Mucosa of stomach (tissue), 1 donor: ENCODE measurements around the gene NDST1.

Source experiments
- H3K27me3 ChIP-seq: one replicate; pipeline ENCODE4 v1.7.0; 2013; ENCODE audit warnings: mild to moderate bottlenecking, low read length; ENCODE audit not compliant: control insufficient read depth, insufficient read depth
- H3K36me3 ChIP-seq: one replicate; pipeline ENCODE4 v1.7.0; 2013; ENCODE audit warnings: low read length; ENCODE audit not compliant: control insufficient read depth, insufficient read depth
- H3K4me1 ChIP-seq: one replicate; pipeline ENCODE4 v1.7.0; 2013; ENCODE audit warnings: mild to moderate bottlenecking, low read length; ENCODE audit not compliant: control insufficient read depth, insufficient read depth
- H3K4me3 ChIP-seq: one replicate; pipeline ENCODE4 v1.7.0; 2013; ENCODE audit warnings: low read length
- H3K9ac ChIP-seq: one replicate; pipeline ENCODE4 v1.7.0; 2013; ENCODE audit warnings: mild to moderate bottlenecking, low read length, moderate library complexity
- H3K9me3 ChIP-seq: one replicate; pipeline ENCODE4 v1.7.0; 2013; ENCODE audit warnings: mild to moderate bottlenecking, low read length, moderate library complexity; ENCODE audit not compliant: control insufficient read depth
- donor health status: Pancreatic carcinoma.

NDST1 gene

DNA sequence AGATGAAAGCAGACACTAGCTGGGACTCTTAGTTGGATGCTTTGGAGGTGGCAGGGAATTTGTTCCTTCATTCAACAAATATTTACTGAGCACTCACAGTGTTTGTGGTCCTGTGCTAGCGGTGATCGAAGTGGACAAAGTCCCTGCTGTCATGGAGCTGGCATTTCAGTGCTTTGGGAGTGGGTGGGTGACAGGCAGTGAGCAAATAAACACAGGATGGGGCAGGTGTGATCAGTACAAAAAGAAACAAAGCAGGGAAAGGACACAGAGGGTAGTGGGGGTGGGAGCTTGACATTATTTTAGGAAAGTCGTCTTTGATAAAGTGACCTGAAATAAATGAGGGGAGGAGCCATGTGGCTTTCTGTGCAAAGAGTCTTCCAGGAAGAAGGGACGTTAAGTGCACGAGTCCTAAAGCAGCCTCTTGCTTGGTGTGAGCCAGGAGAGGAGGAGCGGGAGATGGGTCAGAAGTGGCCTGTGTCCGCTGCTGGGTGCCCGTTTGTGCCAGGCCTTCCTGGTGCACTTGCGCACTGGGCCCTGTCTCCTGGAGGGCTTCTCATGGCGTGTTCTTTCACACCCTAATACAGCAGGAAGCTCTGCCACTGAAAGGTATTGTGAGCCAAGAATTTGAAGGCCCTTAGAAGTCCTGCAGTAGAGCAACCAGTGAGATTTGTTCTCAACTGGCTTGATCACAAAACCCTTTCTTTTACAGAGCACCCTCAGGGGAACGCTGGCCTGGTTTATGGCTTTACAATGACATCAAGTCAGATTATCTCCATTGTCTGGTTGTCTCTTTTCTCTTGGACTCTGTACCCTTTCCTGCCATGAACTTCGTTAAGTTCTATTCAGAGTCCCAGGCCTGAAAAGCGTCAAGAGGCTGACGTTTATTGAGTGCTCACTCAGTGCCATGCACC lies 14.8 kb downstream of the NDST1 start:
- H3K4me1 ChIP-seq: peaks cover 50% of the 10 kb centered on the region
- no peaks in the 10 kb centered on the region for H3K9me3 ChIP-seq
- H3K9ac ChIP-seq: no peak overlapping the region
- H3K36me3 ChIP-seq: no peaks in the 10 kb centered on the region
- no peaks in the 10 kb centered on the region for H3K27me3 ChIP-seq
- H3K4me3 ChIP-seq: no peak overlapping the region

DNA sequence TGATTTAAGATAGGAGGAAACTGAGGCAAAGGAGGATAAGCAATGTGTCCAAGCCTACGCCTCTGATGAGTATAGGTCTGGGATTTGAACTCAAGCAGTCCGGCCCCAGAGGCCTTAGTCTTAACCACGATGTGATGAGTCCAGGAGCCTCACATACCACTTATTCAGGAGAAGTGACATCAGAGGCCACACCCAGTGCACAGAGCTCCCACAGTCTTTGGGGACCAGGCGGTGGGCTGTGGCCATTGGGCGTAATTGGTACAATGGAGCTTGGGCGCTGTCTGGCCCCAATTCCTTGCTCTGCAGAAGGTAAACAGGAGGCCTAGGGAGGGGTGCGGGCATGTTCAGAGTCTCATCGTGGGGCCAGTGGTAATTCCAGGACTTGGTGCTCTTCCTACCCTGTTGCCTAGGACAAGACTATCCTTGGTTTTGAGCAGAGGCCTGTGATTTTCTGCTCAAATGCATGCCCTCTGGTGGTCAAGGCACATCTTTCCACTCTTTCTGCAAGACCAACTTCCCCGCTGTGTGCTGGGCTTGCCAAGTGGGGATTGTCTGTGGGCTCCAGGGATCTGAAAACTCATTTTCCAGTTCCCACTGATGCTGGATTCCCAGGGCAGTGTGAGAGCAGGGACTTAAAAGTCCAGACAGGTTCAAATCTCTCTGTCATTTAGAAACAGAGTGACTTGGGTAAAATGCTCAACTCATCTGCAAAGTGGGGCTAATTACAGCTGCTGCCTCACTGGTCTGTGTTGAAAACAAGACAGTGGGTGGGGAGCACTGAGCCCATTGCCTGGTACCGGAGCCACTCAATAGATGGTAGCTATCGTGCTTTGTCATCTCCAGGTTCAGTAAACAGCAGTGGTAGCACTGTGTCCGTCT lies 15.8 kb downstream of the NDST1 start:
- Histone ChIP-seq H3K4me1 (peaks cover 41% of the 10 kb centered on the region), H3K4me3 (no peak overlapping the region), H3K9me3 (no peaks in the 10 kb centered on the region), H3K27me3 (no peaks in the 10 kb centered on the region), H3K36me3 (no peaks in the 10 kb centered on the region), H3K9ac (no peak overlapping the region)

DNA sequence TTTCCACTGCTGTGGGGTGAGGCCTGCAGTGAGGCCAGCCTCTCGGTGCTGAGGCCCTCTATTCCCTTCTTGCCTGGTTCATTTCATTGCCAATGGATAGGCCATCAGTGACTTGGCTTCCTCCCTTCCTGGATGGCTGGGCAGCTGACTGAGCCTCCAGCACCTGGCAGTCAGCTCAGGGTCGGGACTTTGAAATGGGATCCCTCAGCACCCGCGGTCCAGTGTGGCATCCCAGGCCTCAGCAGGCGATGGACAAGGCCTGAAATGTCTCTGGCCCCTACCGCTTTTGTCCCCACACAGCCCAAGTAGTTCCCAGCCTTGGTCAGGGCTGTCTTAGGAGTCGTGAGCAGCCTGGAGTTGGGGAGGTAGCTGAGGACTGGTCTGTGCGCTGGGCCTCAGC lies 17.2 kb downstream of the NDST1 start:
- peaks cover 28% of the 10 kb centered on the region for H3K4me1 ChIP-seq
- H3K4me3 ChIP-seq: no peak overlapping the region
- H3K9me3 ChIP-seq: no peaks in the 10 kb centered on the region
- H3K27me3 ChIP-seq: no peaks in the 10 kb centered on the region
- H3K9ac ChIP-seq: no peak overlapping the region
- no peaks in the 10 kb centered on the region for H3K36me3 ChIP-seq

GRCh38 chr5:150525781-150526180 lies 17.9 kb downstream of the NDST1 start:
- no peaks in the 10 kb centered on the region for H3K9me3 ChIP-seq
- H3K4me1 ChIP-seq: peaks cover 24% of the 10 kb centered on the region
- no peak overlapping the region for H3K9ac ChIP-seq
- no peak overlapping the region for H3K4me3 ChIP-seq
- no peaks in the 10 kb centered on the region for H3K27me3 ChIP-seq
- no peaks in the 10 kb centered on the region for H3K36me3 ChIP-seq

DNA sequence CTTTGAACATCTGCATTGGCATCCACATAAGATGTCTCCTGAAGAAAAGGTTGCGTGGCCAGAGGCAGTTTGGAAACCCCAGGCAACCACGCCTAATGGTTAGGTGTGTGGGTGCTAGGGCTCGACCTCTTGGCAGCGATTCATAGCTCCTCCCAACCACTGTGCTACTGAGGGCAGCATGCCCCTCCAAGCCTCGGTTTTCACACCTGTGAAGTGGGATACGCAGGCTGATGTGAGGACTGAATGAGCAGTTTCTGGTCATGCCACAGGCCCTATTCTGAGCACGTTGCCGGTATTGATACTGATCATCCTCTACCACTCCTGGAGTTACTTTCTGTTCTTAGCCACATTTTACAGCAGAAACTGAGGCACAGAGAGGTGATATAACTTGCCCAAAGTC lies 19.1 kb downstream of the NDST1 start:
- Histone ChIP-seq H3K36me3 (no peaks in the 10 kb centered on the region), H3K4me1 (peaks cover 21% of the 10 kb centered on the region), H3K4me3 (no peak overlapping the region), H3K27me3 (no peaks in the 10 kb centered on the region), H3K9ac (no peak overlapping the region), H3K9me3 (no peaks in the 10 kb centered on the region)

DNA sequence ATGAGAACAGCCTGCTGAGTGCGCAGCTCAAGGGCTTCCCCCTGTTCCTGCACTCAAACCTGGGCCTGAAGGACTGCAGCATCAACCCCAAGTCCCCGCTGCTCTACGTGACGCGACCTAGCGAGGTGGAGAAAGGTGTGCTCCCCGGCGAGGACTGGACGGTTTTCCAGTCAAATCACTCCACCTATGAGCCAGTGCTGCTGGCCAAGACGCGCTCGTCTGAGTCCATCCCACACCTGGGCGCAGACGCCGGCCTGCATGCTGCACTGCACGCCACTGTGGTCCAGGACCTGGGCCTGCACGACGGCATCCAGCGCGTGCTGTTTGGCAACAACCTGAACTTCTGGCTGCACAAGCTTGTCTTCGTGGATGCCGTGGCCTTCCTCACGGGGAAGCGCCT lies 19.9 kb downstream of the NDST1 start:
- H3K9ac ChIP-seq: no peak overlapping the region
- no peaks in the 10 kb centered on the region for H3K9me3 ChIP-seq
- H3K36me3 ChIP-seq: no peaks in the 10 kb centered on the region
- no peaks in the 10 kb centered on the region for H3K27me3 ChIP-seq
- H3K4me3 ChIP-seq: no peak overlapping the region
- H3K4me1 ChIP-seq: peaks cover 13% of the 10 kb centered on the region

- H3K4me1 ChIP-seq: peaks cover under 1% of the 10 kb centered on the region
- no peaks in the 10 kb centered on the region for H3K27me3 ChIP-seq
- H3K4me3 ChIP-seq: no peak overlapping the region
- no peak overlapping the region for H3K9ac ChIP-seq
- no peaks in the 10 kb centered on the region for H3K9me3 ChIP-seq
- no peaks in the 10 kb centered on the region for H3K36me3 ChIP-seq
Measured at GRCh38 chr5:150528924-150529546, 21.1 kb downstream of the NDST1 start.

GRCh38 chr5:150529555-150529954 lies 21.6 kb downstream of the NDST1 start:
- Histone ChIP-seq H3K27me3 (no peaks in the 10 kb centered on the region), H3K9me3 (no peaks in the 10 kb centered on the region), H3K36me3 (no peaks in the 10 kb centered on the region), H3K4me1 (no peaks in the 10 kb centered on the region), H3K9ac (no peak overlapping the region), H3K4me3 (no peak overlapping the region)

- Histone ChIP-seq H3K4me3 (no peak overlapping the region), H3K27me3 (no peaks in the 10 kb centered on the region), H3K4me1 (no peaks in the 10 kb centered on the region), H3K36me3 (no peaks in the 10 kb centered on the region), H3K9ac (no peak overlapping the region), H3K9me3 (no peaks in the 10 kb centered on the region)
Measured at GRCh38 chr5:150530423-150530822, 22.5 kb downstream of the NDST1 start.

GRCh38 chr5:150530951-150531588 lies 23.1 kb downstream of the NDST1 start:
- Histone ChIP-seq H3K36me3 (no peaks in the 10 kb centered on the region), H3K9me3 (no peaks in the 10 kb centered on the region), H3K4me3 (no peak overlapping the region), H3K9ac (no peak overlapping the region), H3K27me3 (no peaks in the 10 kb centered on the region), H3K4me1 (no peaks in the 10 kb centered on the region)

- H3K9me3 ChIP-seq: no peaks in the 10 kb centered on the region
- no peak overlapping the region for H3K9ac ChIP-seq
- H3K4me3 ChIP-seq: no peak overlapping the region
- no peaks in the 10 kb centered on the region for H3K27me3 ChIP-seq
- no peaks in the 10 kb centered on the region for H3K36me3 ChIP-seq
- no peaks in the 10 kb centered on the region for H3K4me1 ChIP-seq
Measured at GRCh38 chr5:150531686-150532085, 23.8 kb downstream of the NDST1 start.
